GM12865 (cell line): ENCODE results near the gene EIPR1.

ENCODE experiments used
- DNase-seq: peaks from one replicate; pipeline ENCODE4 v3.0.0; 2010; ENCODE audit warnings: low read depth
- H3K4me3 ChIP-seq: 2 replicates; pipeline ENCODE4 v1.5.1; 2011; ENCODE audit warnings: mild to moderate bottlenecking, low read depth, low read length, control low read depth
- CTCF ChIP-seq: IDR thresholded peaks from 2 replicates; pipeline ENCODE4 v1.5.1; 2011; ENCODE audit warnings: low read length, control low read depth, low read depth, inconsistent platforms; ENCODE audit not compliant: insufficient read depth; ENCODE audit errors: missing control alignments

EIPR1 gene

GRCh38 chr2:3294493-3294892, 83.1 kb downstream of the EIPR1 start:
- TF ChIP-seq CTCF, result no peak
- DNase-seq, result no peak
- no peak overlapping the region for H3K4me3 ChIP-seq

- TF ChIP-seq CTCF, result no peak
- H3K4me3 ChIP-seq, result no peak overlapping the region
- no peak for DNase-seq
These were observed 83.5 kb downstream of the EIPR1 start for GRCh38 chr2:3294069-3294468.

GRCh38 chr2:3293221-3293620, 84.4 kb downstream of the EIPR1 start:
- no peak overlapping the region for H3K4me3 ChIP-seq
- TF ChIP-seq CTCF, result no peak
- DNase-seq, result no peak

- TF ChIP-seq CTCF, result no peak
- H3K4me3 ChIP-seq, result no peak overlapping the region
These were observed 85.2 kb downstream of the EIPR1 start for GRCh38 chr2:3292416-3292815.

GRCh38 chr2:3291750-3292149, 85.9 kb downstream of the EIPR1 start:
- H3K4me3 ChIP-seq, result no peak overlapping the region
- DNase-seq, result no peak
- no peak for TF ChIP-seq CTCF

More at GRCh38 chr2:3292416-3292815, 85.2 kb downstream of the EIPR1 start:
- DNase-seq, result no peak

GRCh38 chr2:3291113-3291512, 86.5 kb downstream of the EIPR1 start:
- TF ChIP-seq CTCF, result no peak
- H3K4me3 ChIP-seq, result no peak overlapping the region
- no peak for DNase-seq

GRCh38 chr2:3290655-3291054, 87.0 kb downstream of the EIPR1 start:
- no peak overlapping the region for H3K4me3 ChIP-seq
- TF ChIP-seq CTCF, result no peak
- no peak for DNase-seq
